Neuronal stem cell (in vitro differentiated cells): ENCODE data around the gene TMC8.

Experiments used
- DNase-seq: peaks from one replicate; pipeline ENCODE4 v3.0.0-alpha.2; 2013; ENCODE audit warnings: low spot score
- H2AFZ ChIP-seq: one replicate; pipeline ENCODE4 v1.6.1; 2013; ENCODE audit warnings: mild to moderate bottlenecking, low read length, inconsistent platforms
- H2AK5ac ChIP-seq: 2 replicates; pipeline ENCODE4 v1.6.1; 2013; ENCODE audit warnings: low read depth, mild to moderate bottlenecking, inconsistent platforms, low read length, moderate library complexity, mixed read lengths
- H2BK120ac ChIP-seq: 2 replicates; pipeline ENCODE4 v1.6.1; 2013; ENCODE audit warnings: low read depth, mild to moderate bottlenecking, inconsistent platforms, low read length, moderate library complexity, mixed read lengths
- H2BK12ac ChIP-seq: one replicate; pipeline ENCODE4 v1.6.1; 2013; ENCODE audit warnings: low read length, inconsistent platforms
- H2BK15ac ChIP-seq: 2 replicates; pipeline ENCODE4 v1.6.1; 2013; ENCODE audit warnings: mild to moderate bottlenecking, low read length, inconsistent platforms, mixed read lengths
- H2BK5ac ChIP-seq: one replicate; pipeline ENCODE4 v1.6.1; 2013; ENCODE audit warnings: inconsistent platforms, mild to moderate bottlenecking, low read length, moderate library complexity
- H3K14ac ChIP-seq: one replicate; pipeline ENCODE4 v1.6.1; 2013; ENCODE audit warnings: low read length, inconsistent platforms
- H3K18ac ChIP-seq: 2 replicates; pipeline ENCODE4 v1.6.1; 2013; ENCODE audit warnings: low read length, inconsistent platforms
- H3K23ac ChIP-seq: 2 replicates; pipeline ENCODE4 v1.6.1; 2013; ENCODE audit warnings: low read depth, mild to moderate bottlenecking, mixed read lengths, low read length, inconsistent platforms; ENCODE audit not compliant: poor library complexity
- H3K27ac ChIP-seq: replicated peaks from 3 replicates; pipeline ENCODE4 v1.5.1; 2013; ENCODE audit warnings: low read length, inconsistent platforms
- H3K27me3 ChIP-seq, 3 experiments: 2 replicates each; pipeline ENCODE4 v1.6.1; 2013; ENCODE audit warnings: low read length in 3 of 3, mild to moderate bottlenecking in 2 of 3, inconsistent platforms in 1 of 3, low read depth in 1 of 3, mixed read lengths in 1 of 3, moderate library complexity in 1 of 3; ENCODE audit not compliant: control insufficient read depth in 3 of 3, insufficient read depth in 3 of 3
- H3K36me3 ChIP-seq, 2 donors: replicated peaks in 1 of 2; 2 replicates each; pipeline ENCODE4 v1.6.1; 2013; ENCODE audit warnings: low read length in 2 of 2; ENCODE audit not compliant: control insufficient read depth in 2 of 2, insufficient read depth in 2 of 2
- H3K4ac ChIP-seq: 2 replicates; pipeline ENCODE4 v1.6.1; 2013; ENCODE audit warnings: inconsistent platforms, mild to moderate bottlenecking, low read length, moderate library complexity
- H3K4me1 ChIP-seq, 2 donors: 1 replicate in 1 of 2; 2 replicates in 1 of 2; pipeline ENCODE4 v1.6.1; 2013; ENCODE audit warnings: low read length in 2 of 2, low read depth in 1 of 2; ENCODE audit not compliant: control insufficient read depth in 2 of 2, insufficient read depth in 1 of 2
- H3K4me2 ChIP-seq: one replicate; pipeline ENCODE4 v1.6.1; 2013; ENCODE audit warnings: mild to moderate bottlenecking, low read length, inconsistent platforms; ENCODE audit not compliant: insufficient read depth, poor library complexity, severe bottlenecking
- H3K4me3 ChIP-seq, 2 donors: 2 replicates each; pipeline ENCODE4 v1.5.1; 2013; ENCODE audit warnings: low read length in 2 of 2, mild to moderate bottlenecking in 2 of 2, inconsistent platforms in 1 of 2, moderate library complexity in 1 of 2
- H3K79me1 ChIP-seq: one replicate; pipeline ENCODE4 v1.6.1; 2013; ENCODE audit warnings: low read depth, mild to moderate bottlenecking, inconsistent platforms, low read length, moderate library complexity
- H3K9ac ChIP-seq: one replicate; pipeline ENCODE4 v1.6.1; 2013; ENCODE audit warnings: mild to moderate bottlenecking, low read depth, low read length, inconsistent platforms; ENCODE audit not compliant: poor library complexity
- H3K9me3 ChIP-seq, 2 donors: replicated peaks in 1 of 2; 2 replicates each; pipeline versions ENCODE3 to v1.6.1; 2013; ENCODE audit warnings: low read length in 2 of 2, mild to moderate bottlenecking in 2 of 2, inconsistent platforms in 1 of 2, low read depth in 1 of 2, mixed read lengths in 1 of 2, moderate library complexity in 1 of 2; ENCODE audit not compliant: control insufficient read depth in 2 of 2, insufficient read depth in 1 of 2
- H4K8ac ChIP-seq: one replicate; pipeline ENCODE4 v1.6.1; 2013; ENCODE audit warnings: low read depth, mild to moderate bottlenecking, inconsistent platforms, low read length, moderate library complexity
- H4K91ac ChIP-seq: one replicate; pipeline ENCODE4 v1.6.1; 2013; ENCODE audit warnings: low read length, low read depth, mild to moderate bottlenecking, inconsistent platforms; ENCODE audit not compliant: poor library complexity
- WGBS, 2 donors: extraction: QIAGEN DNeasy Blood & Tissue Kit; methylation state at CpG; one replicate each; pipeline ENCODE4 v1.1.7; 2013; ENCODE audit warnings: missing lambda C conversion rate in 2 of 2, mixed read lengths in 1 of 2; ENCODE audit not compliant: insufficient read length in 2 of 2, insufficient replicate concordance in 1 of 2; ENCODE audit errors: extremely low coverage in 2 of 2; 5-methylcytosine and 5-hydroxymethylcytosine counted together

TMC8 gene

GRCh38 chr17:78106211-78106610 lies 24.4 kb upstream of the TMC8 start:
- no peak for DNase-seq
- Histone ChIP-seq H3K23ac (no peak overlapping the region), H3K27ac (no peak overlapping the region), H3K4me3 (no peak overlapping the region), H3K4me1 (no peaks in the 10 kb centered on the region), H3K27me3 (no peaks in the 10 kb centered on the region), H2AK5ac (no peak overlapping the region), H3K4me2 (no peak overlapping the region), H3K36me3 (peaks cover 38 to 76% of the 10 kb centered on the region in 2 donors), H3K4ac (no peak overlapping the region), H3K14ac (no peak overlapping the region), H3K9ac (no peak overlapping the region), H2BK5ac (no peak overlapping the region), H3K18ac (no peak overlapping the region), H4K8ac (no peak overlapping the region), H4K91ac (no peak overlapping the region), H2BK120ac (no peak overlapping the region), H2AFZ (no peak overlapping the region), H2BK15ac (no peak overlapping the region), H3K9me3 (peaks cover 3% of the 10 kb centered on the region in 2 donors), H2BK12ac (no peak overlapping the region), H3K79me1 (peaks cover 1% of the 10 kb centered on the region)
- WGBS, 2 donors = no CpG with 5 or more reads among the region's 15 CpGs

- WGBS, 2 donors = no CpG with 5 or more reads among the region's 10 CpGs
- Histone ChIP-seq H3K9ac (no peak overlapping the region), H4K8ac (no peak overlapping the region), H3K18ac (no peak overlapping the region), H3K4me3 (no peak overlapping the region), H3K4ac (no peak overlapping the region), H3K4me1 (no peaks in the 10 kb centered on the region), H3K4me2 (no peak overlapping the region), H3K36me3 (peaks cover 27 to 64% of the 10 kb centered on the region in 2 donors), H3K14ac (no peak overlapping the region), H2BK5ac (no peak overlapping the region), H3K27me3 (no peaks in the 10 kb centered on the region), H2BK12ac (no peak overlapping the region), H3K23ac (no peak overlapping the region), H3K79me1 (peaks cover 2% of the 10 kb centered on the region), H4K91ac (no peak overlapping the region), H2AK5ac (no peak overlapping the region), H2BK120ac (no peak overlapping the region), H3K9me3 (peaks cover 0 to under 1% of the 10 kb centered on the region in 2 donors), H3K27ac (no peak overlapping the region), H2AFZ (no peak overlapping the region), H2BK15ac (no peak overlapping the region)
- no peak for DNase-seq
Measured at GRCh38 chr17:78107457-78107856, 23.1 kb upstream of the TMC8 start.

- Histone ChIP-seq H2BK5ac (no peak overlapping the region), H3K27ac (no peak overlapping the region), H2BK12ac (no peak overlapping the region), H3K23ac (no peak overlapping the region), H3K4me2 (no peak overlapping the region), H4K91ac (no peak overlapping the region), H2BK120ac (no peak overlapping the region), H2AFZ (no peak overlapping the region), H3K27me3 (no peaks in the 10 kb centered on the region), H2BK15ac (no peak overlapping the region), H2AK5ac (no peak overlapping the region), H3K14ac (no peak overlapping the region), H3K4ac (no peak overlapping the region), H4K8ac (no peak overlapping the region), H3K36me3 (peaks cover 22 to 58% of the 10 kb centered on the region in 2 donors), H3K9ac (peak overlapping the region; percentile 37), H3K9me3 (no peaks in the 10 kb centered on the region), H3K18ac (no peak overlapping the region), H3K79me1 (peaks cover 2% of the 10 kb centered on the region), H3K4me3 (no peak overlapping the region), H3K4me1 (no peaks in the 10 kb centered on the region)
- WGBS, 2 donors = no CpG with 5 or more reads among the region's 21 CpGs
- no peak for DNase-seq
Measured at GRCh38 chr17:78107976-78108725, 22.4 kb upstream of the TMC8 start.

- no peak overlapping the region for H2BK12ac ChIP-seq
- H3K27me3 ChIP-seq = no peaks in the 10 kb centered on the region
- peaks cover 2% of the 10 kb centered on the region for H3K79me1 ChIP-seq
Measured at GRCh38 chr17:78108726-78109488, 21.7 kb upstream of the TMC8 start.

More at GRCh38 chr17:78108726-78109488, 21.7 kb upstream of the TMC8 start:
- H2BK5ac ChIP-seq = peak overlapping the region; percentile 75
- no peak overlapping the region for H4K91ac ChIP-seq
- H3K18ac ChIP-seq = no peak overlapping the region
- H2BK120ac ChIP-seq = no peak overlapping the region
- H3K9ac ChIP-seq = no peak overlapping the region
- DNase-seq = no peak
- no peak overlapping the region for H3K27ac ChIP-seq
- no peak overlapping the region for H3K4me2 ChIP-seq
- no peak overlapping the region for H2AFZ ChIP-seq
- no peaks in the 10 kb centered on the region for H3K9me3 ChIP-seq
- H2BK15ac ChIP-seq = no peak overlapping the region
- H3K23ac ChIP-seq = peak overlapping the region; percentile 80
- no peak overlapping the region for H3K14ac ChIP-seq
- H3K36me3 ChIP-seq = peaks cover 15 to 50% of the 10 kb centered on the region in 2 donors
- no peak overlapping the region for H3K4me3 ChIP-seq
- peak overlapping the region; percentile 43 for H4K8ac ChIP-seq
- WGBS, 2 donors = no CpG with 5 or more reads among the region's 18 CpGs
- no peak overlapping the region for H3K4ac ChIP-seq
- peak overlapping the region; percentile 56 for H2AK5ac ChIP-seq
- H3K4me1 ChIP-seq = no peaks in the 10 kb centered on the region
